IMR-90 (cell line): Measurements from ENCODE around the gene MSH4.

Experiments
- BHLHE40 ChIP-seq: fragments of 150-350 bp; IDR thresholded peaks from 2 replicates; pipeline ENCODE4 v1.6.1; 2016; ENCODE audit warnings: mild to moderate bottlenecking, low read depth, low read length
- CHD1 ChIP-seq: IDR thresholded peaks from 2 replicates; pipeline ENCODE4 v1.6.1; 2012; ENCODE audit warnings: low read depth, low read length, improper control_type of control experiment
- MAZ ChIP-seq: IDR thresholded peaks from 2 replicates; pipeline ENCODE4 v1.6.1; 2012; ENCODE audit warnings: low read depth, mild to moderate bottlenecking, low read length, improper control_type of control experiment, moderate library complexity, borderline replicate concordance
- NFE2L2 ChIP-seq: fragments of 150-350 bp; IDR thresholded peaks from 2 replicates; pipeline ENCODE4 v1.6.1; 2016; ENCODE audit warnings: low read depth, mild to moderate bottlenecking, low read length
- POLR2A ChIP-seq: IDR thresholded peaks from 2 replicates; pipeline ENCODE4 v1.6.1; 2012; ENCODE audit warnings: mild to moderate bottlenecking, low read depth, low read length
- RAD21 ChIP-seq: IDR thresholded peaks from 2 replicates; pipeline ENCODE4 v1.6.1; 2012; ENCODE audit warnings: low read length, improper control_type of control experiment
- RCOR1 ChIP-seq: IDR thresholded peaks from 2 replicates; pipeline ENCODE4 v1.6.1; 2012; ENCODE audit warnings: mild to moderate bottlenecking, low read length, improper control_type of control experiment; ENCODE audit not compliant: insufficient replicate concordance
- RFX5 ChIP-seq: IDR thresholded peaks from 2 replicates; pipeline ENCODE4 v1.8.0; 2012; ENCODE audit warnings: low read depth, mild to moderate bottlenecking, low read length, moderate library complexity
- TF ChIP-seq, protein P1 (sequence below): conservative IDR thresholded peaks from 2 replicates; pipeline ENCODE4 v1.5.1; 2012; ENCODE audit warnings: mild to moderate bottlenecking, low read depth, low read length, improper control_type of control experiment
- TF ChIP-seq, protein P2 (sequence below): fragments of 150-350 bp; IDR thresholded peaks from 2 replicates; pipeline ENCODE4 v1.6.1; 2016; ENCODE audit warnings: low read depth, mild to moderate bottlenecking, low read length, moderate library complexity, borderline replicate concordance
- TF ChIP-seq, protein P3 (sequence below): fragments of 150-350 bp; IDR thresholded peaks from 2 replicates; pipeline ENCODE4 v1.6.1; 2017; ENCODE audit warnings: mild to moderate bottlenecking, antibody characterized with exemption, low read length, low read depth

DNA sequence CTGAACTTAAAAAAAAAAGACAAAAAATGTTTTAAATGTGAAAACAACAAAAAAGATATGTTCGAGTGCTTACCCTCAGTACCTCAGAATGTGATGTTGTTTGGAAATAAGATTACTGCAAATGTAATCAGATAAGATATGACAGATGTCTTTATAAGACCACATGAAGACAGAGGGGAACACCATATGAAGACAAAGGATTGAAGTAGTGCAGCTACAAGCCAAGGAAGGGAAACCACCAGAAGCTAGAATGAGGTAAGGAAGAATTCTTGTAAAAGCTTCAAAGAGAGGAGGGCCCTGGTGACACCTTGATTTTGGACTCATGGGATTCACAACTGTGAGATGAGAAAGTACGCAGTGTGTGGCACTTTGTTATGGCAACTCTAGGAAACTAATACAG, 120.2 kb downstream of the MSH4 start:
- TF ChIP-seq CHD1 (no peak), POLR2A (no peak), RAD21 (no peak), NFE2L2 (no peak), RFX5 (no peak), BHLHE40 (no peak), MAZ (no peak), RCOR1 (no peak)
- TF ChIP-seq, protein P1, sequence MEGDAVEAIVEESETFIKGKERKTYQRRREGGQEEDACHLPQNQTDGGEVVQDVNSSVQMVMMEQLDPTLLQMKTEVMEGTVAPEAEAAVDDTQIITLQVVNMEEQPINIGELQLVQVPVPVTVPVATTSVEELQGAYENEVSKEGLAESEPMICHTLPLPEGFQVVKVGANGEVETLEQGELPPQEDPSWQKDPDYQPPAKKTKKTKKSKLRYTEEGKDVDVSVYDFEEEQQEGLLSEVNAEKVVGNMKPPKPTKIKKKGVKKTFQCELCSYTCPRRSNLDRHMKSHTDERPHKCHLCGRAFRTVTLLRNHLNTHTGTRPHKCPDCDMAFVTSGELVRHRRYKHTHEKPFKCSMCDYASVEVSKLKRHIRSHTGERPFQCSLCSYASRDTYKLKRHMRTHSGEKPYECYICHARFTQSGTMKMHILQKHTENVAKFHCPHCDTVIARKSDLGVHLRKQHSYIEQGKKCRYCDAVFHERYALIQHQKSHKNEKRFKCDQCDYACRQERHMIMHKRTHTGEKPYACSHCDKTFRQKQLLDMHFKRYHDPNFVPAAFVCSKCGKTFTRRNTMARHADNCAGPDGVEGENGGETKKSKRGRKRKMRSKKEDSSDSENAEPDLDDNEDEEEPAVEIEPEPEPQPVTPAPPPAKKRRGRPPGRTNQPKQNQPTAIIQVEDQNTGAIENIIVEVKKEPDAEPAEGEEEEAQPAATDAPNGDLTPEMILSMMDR = no peak
- TF ChIP-seq, protein P2, sequence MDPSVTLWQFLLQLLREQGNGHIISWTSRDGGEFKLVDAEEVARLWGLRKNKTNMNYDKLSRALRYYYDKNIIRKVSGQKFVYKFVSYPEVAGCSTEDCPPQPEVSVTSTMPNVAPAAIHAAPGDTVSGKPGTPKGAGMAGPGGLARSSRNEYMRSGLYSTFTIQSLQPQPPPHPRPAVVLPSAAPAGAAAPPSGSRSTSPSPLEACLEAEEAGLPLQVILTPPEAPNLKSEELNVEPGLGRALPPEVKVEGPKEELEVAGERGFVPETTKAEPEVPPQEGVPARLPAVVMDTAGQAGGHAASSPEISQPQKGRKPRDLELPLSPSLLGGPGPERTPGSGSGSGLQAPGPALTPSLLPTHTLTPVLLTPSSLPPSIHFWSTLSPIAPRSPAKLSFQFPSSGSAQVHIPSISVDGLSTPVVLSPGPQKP = no peak
- TF ChIP-seq, protein P3, sequence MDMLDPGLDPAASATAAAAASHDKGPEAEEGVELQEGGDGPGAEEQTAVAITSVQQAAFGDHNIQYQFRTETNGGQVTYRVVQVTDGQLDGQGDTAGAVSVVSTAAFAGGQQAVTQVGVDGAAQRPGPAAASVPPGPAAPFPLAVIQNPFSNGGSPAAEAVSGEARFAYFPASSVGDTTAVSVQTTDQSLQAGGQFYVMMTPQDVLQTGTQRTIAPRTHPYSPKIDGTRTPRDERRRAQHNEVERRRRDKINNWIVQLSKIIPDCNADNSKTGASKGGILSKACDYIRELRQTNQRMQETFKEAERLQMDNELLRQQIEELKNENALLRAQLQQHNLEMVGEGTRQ = no peak
